ENCODE data around the gene TMC1. TPM values are rescaled to one million over a fixed set of nuclear protein-coding genes. Genes with fewer than 3 reads are reported as not detected.

Gene TMC1
- total and polyA plus RNA-seq, 2 of the 8 experiments (the other 6 are each of a cell fraction or from before 2014, with no cell fraction given): 0.95 to 0.98 TPM

DNA sequence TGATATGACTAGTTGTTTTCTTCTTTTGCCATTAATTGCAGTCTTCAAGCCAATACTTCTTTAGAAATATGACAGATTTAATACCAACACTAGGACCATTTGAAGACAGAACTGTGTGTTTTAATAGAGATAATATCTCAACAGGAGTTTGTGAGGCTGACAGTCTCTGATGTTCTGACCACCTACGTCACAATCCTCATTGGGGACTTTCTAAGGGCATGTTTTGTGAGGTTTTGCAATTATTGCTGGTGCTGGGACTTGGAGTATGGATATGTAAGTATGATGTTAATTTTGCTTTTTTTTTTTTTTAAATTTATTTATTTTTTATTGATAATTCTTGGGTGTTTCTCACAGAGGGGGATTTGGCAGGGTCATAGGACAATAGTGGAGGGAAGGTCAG is 283.8 kb downstream of the TMC1 start:
- no peak overlapping the region for H4K5ac ChIP-seq (ENCODE audit: insufficient read length, low read depth, low read length)
- no peaks in the 10 kb centered on the region for H3K79me2 ChIP-seq (ENCODE audit: control insufficient read depth in 1 of 2, insufficient read depth in 2 of 2, low read length in 2 of 2)
- no peak overlapping the region for H3K9ac ChIP-seq (replicated peaks in 1 of 4; ENCODE audit: extremely low read depth in 1 of 4, low read depth in 3 of 4, low read length in 3 of 4)
- H3K4me3 ChIP-seq (ENCODE audit: extremely low read depth in 1 of 4, insufficient read depth in 2 of 4, low read depth in 3 of 4, low read length in 4 of 4): no peak overlapping the region
- H3K27me3 ChIP-seq (replicated peaks in 1 of 4; ENCODE audit: control insufficient read depth in 3 of 4, extremely low read depth in 1 of 4, insufficient read depth in 3 of 4, low read length in 3 of 4): no peaks in the 10 kb centered on the region
- H4K8ac ChIP-seq (ENCODE audit: extremely low read depth, insufficient read depth, low read length): no peak overlapping the region
- H3K14ac ChIP-seq (ENCODE audit: insufficient read length): no peak overlapping the region
- no peak overlapping the region for H2BK120ac ChIP-seq (replicated peaks; ENCODE audit: low read depth, low read length)
- no peak overlapping the region for H2AK5ac ChIP-seq (ENCODE audit: low read depth, low read length)
- H2BK15ac ChIP-seq (ENCODE audit: low read length): no peak overlapping the region
- DNase-seq (ENCODE audit: low read depth in 1 of 2, low spot score in 2 of 2) (no peak), FAIRE-seq (no peak)
- no peak overlapping the region for H3K18ac ChIP-seq (ENCODE audit: extremely low read depth, low read length)
- H4K20me1 ChIP-seq (replicated peaks in 1 of 2; ENCODE audit: control insufficient read depth in 1 of 2, insufficient read depth in 2 of 2, low read length in 2 of 2): no peaks in the 10 kb centered on the region
- H3K4ac ChIP-seq (replicated peaks; ENCODE audit: insufficient read length, low read depth, low read length): no peak overlapping the region
- 90% methylated on average over 1 of the region's 1 CpG; no CpG with 5 or more reads in 1 of the 2 experiments for WGBS, 2 experiments (ENCODE audit: extremely low coverage in 1 of 2, insufficient coverage in 1 of 2, insufficient read length in 1 of 2, insufficient replicate concordance in 2 of 2, low coverage in 1 of 2, low lambda C conversion rate in 2 of 2, missing lambda C conversion rate in 1 of 2)
- no peak overlapping the region for H2AFZ ChIP-seq (ENCODE audit: low read length)
- H2BK20ac ChIP-seq (ENCODE audit: low read length): no peak overlapping the region
- H3K23me2 ChIP-seq (ENCODE audit: low read depth, low read length): no peaks in the 10 kb centered on the region
- H4K91ac ChIP-seq (replicated peaks; ENCODE audit: insufficient read length, low read length): no peak overlapping the region
- no peak overlapping the region for H3K23ac ChIP-seq (ENCODE audit: insufficient read length)
- H3K4me1 ChIP-seq (replicated peaks in 1 of 4; ENCODE audit: control insufficient read depth in 3 of 4, insufficient read depth in 4 of 4, low read length in 3 of 4): no peaks in the 10 kb centered on the region
- no peak overlapping the region for H3K27ac ChIP-seq (ENCODE audit: low read depth, low read length)
- no peak overlapping the region for H3K4me2 ChIP-seq (ENCODE audit: insufficient read depth in 1 of 2, low read depth in 2 of 2, low read length in 2 of 2)
- ChIA-PET CTCF (ENCODE audit: partially characterized antibody) (no interaction called here), POLR2A (ENCODE audit: partially characterized antibody) (no interaction called here)
- peaks cover 0 to 16% of the 10 kb centered on the region in 2 experiments; a peak in 2 of 4 replicates for H3K9me3 ChIP-seq (ENCODE audit: insufficient read depth in 2 of 2, low read depth in 1 of 2, low read length in 1 of 2)
- H3K36me3 ChIP-seq (ENCODE audit: control insufficient read depth in 2 of 4, insufficient read depth in 4 of 4, low read length in 3 of 4): no peaks in the 10 kb centered on the region
- H2BK5ac ChIP-seq (ENCODE audit: low read depth, low read length): no peak overlapping the region
- H2BK12ac ChIP-seq (ENCODE audit: low read depth, low read length): no peak overlapping the region
- no peak overlapping the region for H3K56ac ChIP-seq (replicated peaks; ENCODE audit: insufficient read length, low read depth, low read length)
- H3K79me1 ChIP-seq (ENCODE audit: low read depth, low read length): no peaks in the 10 kb centered on the region
- no peak for TF ChIP-seq TCF12 (IDR thresholded peaks at IDR 0.05; ENCODE audit: low read depth, low read length)
- TF ChIP-seq TBP (IDR thresholded peaks at IDR 0.05; ENCODE audit: low read depth, low read length): no peak
- no peak for TF ChIP-seq CHD1 (IDR thresholded peaks at IDR 0.05; ENCODE audit: low read depth, low read length)
- TF ChIP-seq RNF2 (IDR thresholded peaks at IDR 0.05; ENCODE audit: borderline replicate concordance, low read depth, low read length, missing control alignments, poor library complexity, severe bottlenecking): no peak
- no peak for TF ChIP-seq EP300 (IDR thresholded peaks at IDR 0.05; ENCODE audit: borderline replicate concordance in 1 of 2, low read depth in 2 of 2, low read length in 2 of 2)
- TF ChIP-seq POLR2A (IDR thresholded peaks at IDR 0.05; ENCODE audit: control extremely low read depth in 1 of 2, low read depth in 2 of 2, low read length in 2 of 2): no peak
- TF ChIP-seq, protein P1, sequence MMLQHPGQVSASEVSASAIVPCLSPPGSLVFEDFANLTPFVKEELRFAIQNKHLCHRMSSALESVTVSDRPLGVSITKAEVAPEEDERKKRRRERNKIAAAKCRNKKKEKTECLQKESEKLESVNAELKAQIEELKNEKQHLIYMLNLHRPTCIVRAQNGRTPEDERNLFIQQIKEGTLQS (IDR thresholded peaks at IDR 0.05; ENCODE audit: insufficient read depth, low read depth, low read length): no peak
- TF ChIP-seq POU5F1 (IDR thresholded peaks at IDR 0.05; ENCODE audit: low read depth, low read length): no peak
- TF ChIP-seq SP2 (IDR thresholded peaks at IDR 0.05; ENCODE audit: low read length): no peak
- no peak for TF ChIP-seq YY1 (IDR thresholded peaks at IDR 0.05; ENCODE audit: low read depth, low read length)
- TF ChIP-seq, protein P2, sequence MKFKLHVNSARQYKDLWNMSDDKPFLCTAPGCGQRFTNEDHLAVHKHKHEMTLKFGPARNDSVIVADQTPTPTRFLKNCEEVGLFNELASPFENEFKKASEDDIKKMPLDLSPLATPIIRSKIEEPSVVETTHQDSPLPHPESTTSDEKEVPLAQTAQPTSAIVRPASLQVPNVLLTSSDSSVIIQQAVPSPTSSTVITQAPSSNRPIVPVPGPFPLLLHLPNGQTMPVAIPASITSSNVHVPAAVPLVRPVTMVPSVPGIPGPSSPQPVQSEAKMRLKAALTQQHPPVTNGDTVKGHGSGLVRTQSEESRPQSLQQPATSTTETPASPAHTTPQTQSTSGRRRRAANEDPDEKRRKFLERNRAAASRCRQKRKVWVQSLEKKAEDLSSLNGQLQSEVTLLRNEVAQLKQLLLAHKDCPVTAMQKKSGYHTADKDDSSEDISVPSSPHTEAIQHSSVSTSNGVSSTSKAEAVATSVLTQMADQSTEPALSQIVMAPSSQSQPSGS (IDR thresholded peaks at IDR 0.05; ENCODE audit: low read length): no peak
- TF ChIP-seq SP4 (IDR thresholded peaks at IDR 0.05; ENCODE audit: low read length): no peak
- TF ChIP-seq CTBP2 (IDR thresholded peaks at IDR 0.05; ENCODE audit: borderline replicate concordance, insufficient read depth, insufficient read length, low read length): no peak

Data from H1 (cell line).